Measurements from ENCODE around the gene GAPDH.

- no peak for TF ChIP-seq CTCF (IDR thresholded peaks at IDR 0.05)
- no peak for TF ChIP-seq POLR2A (IDR thresholded peaks at IDR 0.05)
These were observed 14.2 kb downstream of the GAPDH start for GRCh38 chr12:6548556-6548955.
